Neural crest cell (in vitro differentiated cells): ENCODE data around the gene MIGA1. TPM values are rescaled to one million over a fixed set of nuclear protein-coding genes. Genes with fewer than 3 reads are reported as not detected.

Experiments
- DNase-seq: peaks from one replicate; pipeline ENCODE4 v3.0.0; 2021; ENCODE audit warnings: low read depth, mixed read lengths, low spot score
- H3K27ac Mint-ChIP-seq: one replicate; pipeline ENCODE4 v1.8.0; 2021; ENCODE audit warnings: mild to moderate bottlenecking, mixed read lengths; ENCODE audit not compliant: unreplicated experiment
- H3K27me3 Mint-ChIP-seq: 2 replicates; pipeline ENCODE4 v1.8.0; 2021; ENCODE audit warnings: low read depth, mild to moderate bottlenecking, mixed read lengths
- H3K36me3 Mint-ChIP-seq: 2 replicates; pipeline ENCODE4 v1.8.0; 2021; ENCODE audit warnings: low read depth, mild to moderate bottlenecking, mixed read lengths
- H3K4me1 Mint-ChIP-seq: 2 replicates; pipeline ENCODE4 v1.8.0; 2021; ENCODE audit warnings: mixed read lengths
- H3K4me3 Mint-ChIP-seq: one replicate; pipeline ENCODE4 v1.8.0; 2021; ENCODE audit warnings: mild to moderate bottlenecking, mixed read lengths
- H3K9me3 Mint-ChIP-seq: 2 replicates; pipeline ENCODE4 v1.8.0; 2021; ENCODE audit warnings: mixed read lengths
- total RNA-seq: library from RNA; stranded (reverse); gene quantifications from 2 replicates; pipeline ENCODE4 v1.2.1, GENCODE V29; 2021
- TF ChIP-seq, protein P1 (sequence below): fragments of 200-600 bp; sonication (generic); conservative IDR thresholded peaks from 2 replicates; pipeline ENCODE4 v1.5.0; 2021; ENCODE audit warnings: antibody characterized with exemption, mild to moderate bottlenecking

Gene MIGA1
- total RNA-seq, 1 donor from 2014 or later: 6.2 TPM

DNA sequence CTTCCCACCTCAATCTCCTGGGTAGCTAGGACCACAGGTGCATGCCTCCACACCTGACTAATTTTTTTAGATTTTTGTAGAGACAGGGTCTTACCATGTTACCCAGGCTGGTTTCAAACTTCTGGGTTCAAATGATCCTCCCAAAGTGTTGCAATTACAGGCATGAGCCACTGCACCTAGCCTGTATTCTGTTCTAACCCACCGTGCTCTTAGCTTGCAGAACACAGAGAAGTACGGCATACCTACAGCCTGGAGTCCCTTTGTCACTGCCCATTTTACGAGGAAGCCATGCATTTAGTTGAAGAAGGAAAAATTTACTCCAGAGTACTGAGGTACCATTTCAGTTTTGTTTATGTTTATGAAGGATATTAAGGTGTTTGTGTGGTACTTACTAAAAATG is 79.3 kb downstream of the MIGA1 start:
- peaks cover 26% of the 10 kb centered on the region for H3K9me3 Mint-ChIP-seq
- H3K36me3 Mint-ChIP-seq: peaks cover 39% of the 10 kb centered on the region
- H3K27ac Mint-ChIP-seq: peak overlapping the region; percentile 38
- H3K27me3 Mint-ChIP-seq: no peaks in the 10 kb centered on the region
- H3K4me3 Mint-ChIP-seq: no peak overlapping the region
- TF ChIP-seq, protein P1, sequence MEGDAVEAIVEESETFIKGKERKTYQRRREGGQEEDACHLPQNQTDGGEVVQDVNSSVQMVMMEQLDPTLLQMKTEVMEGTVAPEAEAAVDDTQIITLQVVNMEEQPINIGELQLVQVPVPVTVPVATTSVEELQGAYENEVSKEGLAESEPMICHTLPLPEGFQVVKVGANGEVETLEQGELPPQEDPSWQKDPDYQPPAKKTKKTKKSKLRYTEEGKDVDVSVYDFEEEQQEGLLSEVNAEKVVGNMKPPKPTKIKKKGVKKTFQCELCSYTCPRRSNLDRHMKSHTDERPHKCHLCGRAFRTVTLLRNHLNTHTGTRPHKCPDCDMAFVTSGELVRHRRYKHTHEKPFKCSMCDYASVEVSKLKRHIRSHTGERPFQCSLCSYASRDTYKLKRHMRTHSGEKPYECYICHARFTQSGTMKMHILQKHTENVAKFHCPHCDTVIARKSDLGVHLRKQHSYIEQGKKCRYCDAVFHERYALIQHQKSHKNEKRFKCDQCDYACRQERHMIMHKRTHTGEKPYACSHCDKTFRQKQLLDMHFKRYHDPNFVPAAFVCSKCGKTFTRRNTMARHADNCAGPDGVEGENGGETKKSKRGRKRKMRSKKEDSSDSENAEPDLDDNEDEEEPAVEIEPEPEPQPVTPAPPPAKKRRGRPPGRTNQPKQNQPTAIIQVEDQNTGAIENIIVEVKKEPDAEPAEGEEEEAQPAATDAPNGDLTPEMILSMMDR: no peak
- DNase-seq: no peak
- no peaks in the 10 kb centered on the region for H3K4me1 Mint-ChIP-seq

DNA sequence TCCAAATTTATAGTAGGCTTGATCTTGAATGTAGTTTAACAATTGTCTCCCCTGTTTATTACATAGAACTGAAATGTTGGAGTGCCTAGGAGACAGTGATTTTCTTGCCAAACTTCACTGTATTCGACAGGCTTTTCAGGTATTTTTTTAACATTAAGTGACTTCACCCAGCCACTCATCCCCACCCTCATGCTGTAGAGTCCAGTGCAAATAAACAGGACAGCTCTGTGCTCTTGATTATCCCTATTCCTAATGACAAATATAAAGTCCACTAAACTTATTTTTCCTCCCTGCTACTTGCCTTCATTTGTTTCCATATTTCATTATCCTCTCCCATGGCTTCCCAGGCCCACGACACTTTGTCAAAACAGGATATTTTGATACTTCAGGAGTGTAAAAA is 79.8 kb downstream of the MIGA1 start:
- no peak overlapping the region for H3K27ac Mint-ChIP-seq
- H3K4me3 Mint-ChIP-seq: no peak overlapping the region
- peaks cover 34% of the 10 kb centered on the region for H3K36me3 Mint-ChIP-seq
- TF ChIP-seq, protein P1: no peak
- DNase-seq: no peak
- H3K4me1 Mint-ChIP-seq: no peaks in the 10 kb centered on the region
- no peaks in the 10 kb centered on the region for H3K27me3 Mint-ChIP-seq
- peaks cover 22% of the 10 kb centered on the region for H3K9me3 Mint-ChIP-seq

DNA sequence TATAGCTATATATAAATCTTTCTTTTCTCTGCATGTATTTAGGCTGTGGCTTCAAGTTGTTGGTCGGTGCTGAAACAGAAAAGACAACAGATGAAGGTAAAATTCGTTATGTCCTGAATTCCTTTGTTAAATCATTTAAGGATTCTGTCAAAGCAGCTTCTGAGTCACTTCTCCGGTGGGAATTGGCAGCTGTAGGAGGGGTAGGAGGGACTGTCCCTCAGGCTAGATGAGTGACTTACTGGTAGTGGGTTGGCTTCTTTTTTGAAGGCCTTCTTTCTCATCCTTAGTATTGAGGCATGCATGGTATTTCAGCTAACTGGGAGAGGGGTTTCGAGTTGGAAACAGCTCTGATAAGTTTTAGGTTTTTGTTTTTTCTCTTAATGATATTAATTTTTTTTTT is 86.8 kb downstream of the MIGA1 start:
- Mint-ChIP-seq H3K4me1 (no peaks in the 10 kb centered on the region), H3K27ac (no peak overlapping the region), H3K27me3 (no peaks in the 10 kb centered on the region), H3K9me3 (no peaks in the 10 kb centered on the region), H3K36me3 (peaks cover 15% of the 10 kb centered on the region), H3K4me3 (no peak overlapping the region)
- TF ChIP-seq, protein P1: no peak
- no peak for DNase-seq

DNA sequence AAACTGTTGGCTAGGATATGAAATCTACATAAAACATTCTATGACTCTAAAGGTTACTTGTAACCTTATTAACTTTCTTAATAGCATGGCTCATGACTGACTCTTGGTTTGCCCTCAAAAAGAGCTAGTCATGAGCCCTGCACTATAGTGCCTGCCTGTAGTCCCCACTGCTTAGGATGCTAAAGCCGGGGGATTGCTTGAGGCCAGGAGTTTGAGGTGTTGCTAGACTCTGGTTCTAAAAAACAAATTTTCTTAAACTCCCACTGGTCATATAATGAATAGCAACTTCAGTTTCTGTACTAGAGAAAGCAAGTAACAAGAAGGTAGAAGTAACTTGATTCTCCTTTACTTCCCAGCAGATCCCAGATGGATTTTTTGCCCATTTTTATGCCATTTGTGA is 93.2 kb downstream of the MIGA1 start:
- H3K27me3 Mint-ChIP-seq: no peaks in the 10 kb centered on the region
- peaks cover 7% of the 10 kb centered on the region for H3K36me3 Mint-ChIP-seq
- no peaks in the 10 kb centered on the region for H3K4me1 Mint-ChIP-seq
- no peaks in the 10 kb centered on the region for H3K9me3 Mint-ChIP-seq
- no peak overlapping the region for H3K4me3 Mint-ChIP-seq
- no peak overlapping the region for H3K27ac Mint-ChIP-seq
- TF ChIP-seq, protein P1: no peak
- no peak for DNase-seq

DNA sequence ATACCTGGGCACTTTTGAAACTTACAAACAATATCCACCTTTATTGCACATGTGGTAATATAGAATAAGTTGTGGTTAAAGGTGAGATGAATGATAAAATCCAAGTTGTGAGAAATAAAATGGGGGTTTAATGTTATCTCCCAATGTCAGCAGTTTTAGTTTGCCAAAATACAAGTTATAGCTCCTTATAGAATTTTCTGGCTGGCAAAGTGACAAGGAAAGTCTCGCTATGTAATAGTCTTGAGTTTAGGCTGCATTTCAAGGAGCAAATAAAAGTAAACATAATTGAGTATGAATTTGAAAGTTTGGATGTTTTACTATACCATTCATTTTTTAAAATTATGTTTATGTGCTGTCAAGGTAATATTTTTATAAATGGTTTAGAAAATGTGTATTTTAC is 94.0 kb downstream of the MIGA1 start:
- TF ChIP-seq, protein P1: no peak
- Mint-ChIP-seq H3K4me3 (no peak overlapping the region), H3K27ac (no peak overlapping the region)

More for the DNA sequence above, 94.0 kb downstream of the MIGA1 start:
- Mint-ChIP-seq H3K4me1 (no peaks in the 10 kb centered on the region), H3K9me3 (no peaks in the 10 kb centered on the region), H3K36me3 (peaks cover 6% of the 10 kb centered on the region), H3K27me3 (no peaks in the 10 kb centered on the region)
- DNase-seq: no peak
